Body of pancreas (tissue), 4 donors: ENCODE results near the gene EHBP1L1. TPM values are rescaled to one million over a fixed set of nuclear protein-coding genes. Genes with fewer than 3 reads are reported as not detected.

Source experiments
- ATAC-seq: fragments of 150-250 bp; one replicate; pipeline ENCODE4 v1.9.1; 2016
- DNase-seq, 4 donors: peaks; one replicate each; pipeline ENCODE4 v3.0.0-alpha.2; 2019
- H3K27ac ChIP-seq, 4 donors: fragments of 200-600 bp; sonication (generic); 1 replicate in 3 of 4; 2 replicates in 1 of 4; pipeline versions ENCODE4 v1.5.1 to v1.6.1; 2016 to 2019; ENCODE audit warnings: mild to moderate bottlenecking in 1 of 4, mixed read lengths in 1 of 4, moderate library complexity in 1 of 4
- H3K27me3 ChIP-seq, 2 donors: fragments of 200-600 bp; sonication (generic); one replicate each; pipeline ENCODE4 v1.6.0; 2016; ENCODE audit warnings: mild to moderate bottlenecking in 1 of 2
- H3K36me3 ChIP-seq, 2 donors: fragments of 200-600 bp; sonication (generic); replicated peaks in 1 of 2; 2 replicates each; pipeline ENCODE4 v1.5.1; 2016; ENCODE audit warnings: low read depth in 2 of 2; ENCODE audit not compliant: insufficient read depth in 1 of 2
- H3K4me1 ChIP-seq: fragments of 200-600 bp; sonication (generic); one replicate; pipeline ENCODE4 v1.6.0; 2016
- H3K4me3 ChIP-seq, 2 donors: fragments of 200-600 bp; sonication (generic); 1 replicate in 1 of 2; 2 replicates in 1 of 2; pipeline ENCODE4 v1.5.1; 2016 to 2019
- H3K9me3 ChIP-seq, 3 donors: fragments of 200-600 bp; sonication (generic); 1 replicate in 2 of 3; 2 replicates in 1 of 3; pipeline ENCODE4 v1.5.1; 2016
- CTCF ChIP-seq, 7 experiments: fragments of 450-650 bp in 4 of 7; fragments of 200-600 bp in 3 of 7; sonication (generic) in 3 of 7; IDR thresholded peaks; one replicate each; pipeline ENCODE4 v1.5.1; 2016 to 2019; ENCODE audit warnings: antibody characterized with exemption in 7 of 7
- POLR2A ChIP-seq, 3 donors: fragments of 450-650 bp; IDR thresholded peaks; one replicate each; pipeline ENCODE4 v1.6.1; 2016; ENCODE audit warnings: antibody characterized with exemption in 3 of 3, mild to moderate bottlenecking in 2 of 3
- WGBS, 2 donors: methylation state at CpG; one replicate each; pipeline ENCODE4 v1.1.5; 2017; 5-methylcytosine and 5-hydroxymethylcytosine counted together
- intact Hi-C: fragments of 100-400 bp; cut with DNase I; formaldehyde crosslinking; loops from one replicate; pipeline ENCODE4 v1.15.1; 2023
- total RNA-seq, 2 donors: library from RNA; depleted of rRNA; stranded (reverse); fragments of >200 nt; gene quantifications; one replicate each; pipeline ENCODE4 v1.1.0, GENCODE V29; 2016

The EHBP1L1 gene
- total RNA-seq, 2 donors from 2014 or later = 35.0 to 76.1 TPM

DNA sequence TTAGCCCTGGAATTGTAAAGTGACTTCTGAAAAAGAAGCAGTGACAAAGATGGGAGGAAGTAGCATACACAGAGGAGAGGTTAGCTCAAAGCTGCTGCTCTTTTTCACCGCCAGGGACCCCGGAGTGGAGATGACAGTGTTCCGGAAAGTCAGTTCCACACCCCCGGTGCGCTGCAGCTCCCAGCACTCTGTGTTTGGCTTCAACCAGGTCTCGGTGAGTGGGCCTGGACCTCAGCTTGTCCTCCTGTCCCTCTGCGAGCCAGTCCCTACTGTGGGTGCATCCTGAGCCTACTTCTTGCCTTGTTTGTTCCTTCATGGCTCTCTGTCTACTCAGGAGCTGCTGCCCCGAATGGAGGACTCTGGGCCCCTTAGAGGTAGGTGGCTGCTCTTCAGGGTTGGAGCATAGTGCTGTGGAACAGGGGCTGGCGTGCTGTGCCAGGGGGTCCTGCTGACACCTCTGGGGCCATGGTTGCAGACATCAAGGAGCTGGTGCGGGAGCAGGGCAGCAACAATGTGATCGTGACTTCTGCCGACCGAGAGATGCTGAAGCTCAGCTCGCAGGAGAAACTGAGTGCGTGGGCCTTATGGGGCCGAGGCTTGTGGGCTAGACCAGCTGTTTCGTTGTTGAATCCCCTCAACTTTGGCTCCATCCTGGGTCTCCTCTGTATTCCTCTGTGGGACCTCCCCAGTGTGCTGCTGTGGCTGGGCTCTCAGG, 41.4 kb downstream of the EHBP1L1 start:
- ATAC-seq (no peak), DNase-seq (no peak)
- no peaks in the 10 kb centered on the region for H3K9me3 ChIP-seq
- H3K4me3 ChIP-seq = no peak overlapping the region
- 84 to 89% methylated on average over 15 to 16 of the region's 17 CpGs for WGBS, 2 donors
- H3K27ac ChIP-seq = no peak overlapping the region
- H3K27me3 ChIP-seq = no peaks in the 10 kb centered on the region
- intact Hi-C loops = no loop called here
- peaks cover 7 to 21% of the 10 kb centered on the region in 2 donors for H3K36me3 ChIP-seq
- H3K4me1 ChIP-seq = peaks cover 29% of the 10 kb centered on the region
- TF ChIP-seq POLR2A (IDR thresholded peaks at IDR 0.05) (no peak), CTCF (IDR thresholded peaks at IDR 0.05) (no peak)

DNA sequence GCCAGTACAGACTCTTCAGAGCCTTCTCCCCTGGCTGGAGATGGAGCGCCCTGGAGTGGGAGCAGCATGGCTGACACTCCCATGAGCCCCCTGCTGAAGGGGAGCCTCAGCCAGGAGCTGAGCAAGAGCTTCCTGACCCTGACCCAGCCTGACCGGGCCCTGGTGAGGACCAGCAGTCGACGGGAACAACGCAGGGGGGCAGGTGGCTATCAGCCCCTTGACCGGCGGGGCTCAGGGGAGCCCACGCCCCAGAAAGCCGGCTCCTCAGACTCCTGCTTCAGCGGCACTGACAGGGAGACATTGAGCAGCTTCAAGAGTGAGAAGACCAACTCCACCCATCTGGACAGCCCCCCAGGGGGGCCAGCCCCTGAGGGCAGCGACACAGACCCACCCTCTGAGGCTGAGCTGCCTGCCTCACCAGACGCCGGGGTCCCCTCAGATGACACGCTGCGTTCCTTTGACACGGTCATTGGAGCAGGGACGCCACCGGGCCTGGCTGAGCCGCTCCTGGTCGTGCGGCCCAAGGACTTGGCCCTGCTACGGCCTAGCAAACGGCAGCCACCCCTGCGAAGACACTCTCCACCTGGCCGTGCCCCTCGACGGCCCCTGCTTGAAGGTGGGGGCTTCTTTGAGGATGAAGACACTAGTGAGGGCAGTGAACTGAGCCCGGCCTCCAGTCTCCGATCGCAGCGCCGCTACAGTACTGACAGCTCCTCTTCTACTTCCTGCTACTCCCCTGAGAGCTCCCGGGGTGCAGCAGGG, 42.3 kb downstream of the EHBP1L1 start:
- DNase-seq (no peak), ATAC-seq (no peak)
- TF ChIP-seq CTCF (IDR thresholded peaks at IDR 0.05) (no peak), POLR2A (IDR thresholded peaks at IDR 0.05) (no peak)
- H3K4me1 ChIP-seq = peaks cover 20% of the 10 kb centered on the region
- no peak overlapping the region for H3K4me3 ChIP-seq
- WGBS, 2 donors = 86 to 98% methylated on average over 10 to 22 of the region's 33 CpGs
- H3K36me3 ChIP-seq = peaks cover 8 to 21% of the 10 kb centered on the region in 2 donors
- intact Hi-C loops = no loop called here
- no peaks in the 10 kb centered on the region for H3K9me3 ChIP-seq
- no peak overlapping the region for H3K27ac ChIP-seq
- H3K27me3 ChIP-seq = no peaks in the 10 kb centered on the region

- 94 to 96% methylated on average over 14 of the region's 14 CpGs for WGBS, 2 donors
- H3K4me1 ChIP-seq = peaks cover 18% of the 10 kb centered on the region
- ATAC-seq (no peak), DNase-seq (no peak)
- H3K36me3 ChIP-seq = peaks cover 10 to 21% of the 10 kb centered on the region in 2 donors
- no peak overlapping the region for H3K4me3 ChIP-seq
- TF ChIP-seq CTCF (IDR thresholded peaks at IDR 0.05) = no peak
- no peak for TF ChIP-seq POLR2A (IDR thresholded peaks at IDR 0.05)
- H3K9me3 ChIP-seq = no peaks in the 10 kb centered on the region
- intact Hi-C loops = no loop called here
- no peaks in the 10 kb centered on the region for H3K27me3 ChIP-seq
- no peak overlapping the region for H3K27ac ChIP-seq
Observed at GRCh38 chr11:65618763-65619162, 42.9 kb downstream of the EHBP1L1 start.

DNA sequence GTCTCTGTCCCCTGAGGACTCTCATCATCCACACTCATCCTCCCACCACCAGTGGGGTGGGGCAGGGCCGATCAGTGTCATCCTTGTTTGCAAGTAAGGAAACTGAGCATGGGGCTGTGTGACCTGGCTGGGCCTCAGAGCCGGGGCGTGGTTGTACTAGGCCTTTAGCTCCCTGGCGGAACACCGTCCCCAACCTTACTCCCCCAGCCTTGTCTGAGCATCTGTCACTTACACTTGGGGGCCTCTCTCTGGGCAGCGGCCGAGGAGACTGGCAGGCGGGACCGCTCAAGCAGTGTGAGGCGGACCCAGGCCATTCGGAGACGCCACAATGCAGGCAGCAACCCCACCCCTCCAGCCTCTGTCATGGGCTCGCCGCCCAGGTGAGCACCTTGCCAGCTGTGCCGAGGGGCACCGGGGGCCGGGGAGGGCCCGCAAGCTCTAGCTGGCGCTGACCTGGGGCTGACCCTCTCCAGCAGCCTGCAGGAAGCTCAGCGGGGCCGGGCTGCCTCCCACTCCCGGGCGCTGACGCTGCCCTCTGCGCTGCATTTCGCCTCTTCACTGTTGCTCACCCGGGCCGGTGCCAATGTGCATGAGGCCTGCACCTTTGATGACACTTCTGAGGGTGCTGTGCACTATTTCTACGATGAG, 43.6 kb downstream of the EHBP1L1 start:
- peaks cover 15 to 21% of the 10 kb centered on the region in 2 donors for H3K36me3 ChIP-seq
- no peak overlapping the region for H3K4me3 ChIP-seq
- intact Hi-C loops = no loop called here
- DNase-seq (no peak), ATAC-seq (no peak)
- no peak overlapping the region for H3K27ac ChIP-seq
- TF ChIP-seq CTCF (IDR thresholded peaks at IDR 0.05) (no peak), POLR2A (IDR thresholded peaks at IDR 0.05) (no peak)
- 90 to 92% methylated on average over 18 to 29 of the region's 29 CpGs for WGBS, 2 donors
- H3K9me3 ChIP-seq = no peaks in the 10 kb centered on the region
- peaks cover 18% of the 10 kb centered on the region for H3K4me1 ChIP-seq
- no peaks in the 10 kb centered on the region for H3K27me3 ChIP-seq
